H1 (cell line): ENCODE measurements around the gene RPL38.

Experiments
- BRCA1 ChIP-seq: IDR thresholded peaks from 2 replicates; pipeline ENCODE4 v1.6.1; 2012; ENCODE audit warnings: low read depth, low read length, improper control_type of control experiment
- CHD2 ChIP-seq: IDR thresholded peaks from 2 replicates; pipeline ENCODE4 v1.6.1; 2012; ENCODE audit warnings: low read length, improper control_type of control experiment
- EZH2 ChIP-seq: fragments of 200-600 bp; sonication (generic); IDR thresholded peaks from 2 replicates; pipeline ENCODE4 v1.7.1; 2012; ENCODE audit warnings: low read depth, mild to moderate bottlenecking, moderate library complexity, low read length, inconsistent platforms; ENCODE audit not compliant: severe bottlenecking
- HDAC6 ChIP-seq: IDR thresholded peaks from one replicate; pipeline ENCODE4 v1.7.1; 2012; ENCODE audit warnings: low read depth, mild to moderate bottlenecking, inconsistent platforms, low read length, moderate library complexity
- JUND ChIP-seq: IDR thresholded peaks from 2 replicates; pipeline ENCODE4 v1.6.1; 2011; ENCODE audit warnings: mild to moderate bottlenecking, improper control_type of control experiment, low read length
- KDM5A ChIP-seq: fragments of 200-600 bp; IDR thresholded peaks from 2 replicates; pipeline ENCODE4 v1.7.1; 2012; ENCODE audit warnings: mild to moderate bottlenecking, low read length, inconsistent platforms, mixed read lengths
- POLR2AphosphoS5 ChIP-seq: IDR thresholded peaks from 2 replicates; pipeline ENCODE4 v1.6.1; 2011; ENCODE audit warnings: low read depth, low read length
- RFX5 ChIP-seq: IDR thresholded peaks from 2 replicates; pipeline ENCODE4 v1.6.1; 2011; ENCODE audit warnings: low read depth, low read length, improper control_type of control experiment, borderline replicate concordance
- ZNF274 ChIP-seq: IDR thresholded peaks from 2 replicates; pipeline ENCODE4 v1.7.0; 2012; ENCODE audit warnings: low read length, borderline replicate concordance; ENCODE audit errors: extremely low read depth
- TF ChIP-seq, protein P1 (sequence below), 3 experiments: IDR thresholded peaks; 1 replicate in 2 of 3; 2 replicates in 1 of 3; pipeline versions ENCODE4 v1.5.1 to v1.6.1; 2011; ENCODE audit warnings: low read length in 3 of 3, mild to moderate bottlenecking in 3 of 3, inconsistent platforms in 2 of 3, low read depth in 1 of 3, moderate library complexity in 1 of 3; ENCODE audit not compliant: insufficient read depth in 1 of 3; ENCODE audit errors: control extremely low read depth in 1 of 3

DNA sequence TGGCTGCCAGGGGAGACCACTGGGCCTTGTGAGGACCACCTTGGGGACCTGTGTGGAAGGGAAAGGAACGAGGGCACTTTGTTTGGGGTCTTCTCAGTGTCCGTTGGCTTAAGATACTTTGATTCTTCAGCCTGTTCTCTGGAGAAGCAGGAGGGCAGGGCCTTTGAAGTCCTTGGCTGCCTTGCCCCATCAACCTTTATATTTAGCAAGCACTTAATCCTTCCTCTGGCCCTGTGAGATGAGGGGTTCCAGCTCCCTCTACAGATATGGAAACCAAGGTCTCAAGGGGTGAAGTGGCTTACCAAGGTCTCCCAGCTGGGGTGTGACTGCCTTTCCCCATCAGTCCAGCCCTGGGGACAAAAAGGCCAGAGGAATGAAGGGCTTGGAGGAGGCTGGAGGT, 38.4 kb downstream of the RPL38 start:
- TF ChIP-seq JUND (no peak), ZNF274 (no peak), RFX5 (no peak), CHD2 (no peak), BRCA1 (no peak), KDM5A (no peak), EZH2 (no peak), POLR2AphosphoS5 (no peak), HDAC6 (no peak)
- TF ChIP-seq, protein P1, sequence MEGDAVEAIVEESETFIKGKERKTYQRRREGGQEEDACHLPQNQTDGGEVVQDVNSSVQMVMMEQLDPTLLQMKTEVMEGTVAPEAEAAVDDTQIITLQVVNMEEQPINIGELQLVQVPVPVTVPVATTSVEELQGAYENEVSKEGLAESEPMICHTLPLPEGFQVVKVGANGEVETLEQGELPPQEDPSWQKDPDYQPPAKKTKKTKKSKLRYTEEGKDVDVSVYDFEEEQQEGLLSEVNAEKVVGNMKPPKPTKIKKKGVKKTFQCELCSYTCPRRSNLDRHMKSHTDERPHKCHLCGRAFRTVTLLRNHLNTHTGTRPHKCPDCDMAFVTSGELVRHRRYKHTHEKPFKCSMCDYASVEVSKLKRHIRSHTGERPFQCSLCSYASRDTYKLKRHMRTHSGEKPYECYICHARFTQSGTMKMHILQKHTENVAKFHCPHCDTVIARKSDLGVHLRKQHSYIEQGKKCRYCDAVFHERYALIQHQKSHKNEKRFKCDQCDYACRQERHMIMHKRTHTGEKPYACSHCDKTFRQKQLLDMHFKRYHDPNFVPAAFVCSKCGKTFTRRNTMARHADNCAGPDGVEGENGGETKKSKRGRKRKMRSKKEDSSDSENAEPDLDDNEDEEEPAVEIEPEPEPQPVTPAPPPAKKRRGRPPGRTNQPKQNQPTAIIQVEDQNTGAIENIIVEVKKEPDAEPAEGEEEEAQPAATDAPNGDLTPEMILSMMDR (IDR thresholded peaks at IDR 0.05; ENCODE audit: control extremely low read depth in 1 of 3, insufficient read depth in 1 of 3, low read depth in 1 of 3, low read length in 3 of 3) = no peak
